Subcutaneous abdominal adipose tissue (tissue), 5 donors: ENCODE results near the gene ASB1.

Experiments used
- H3K27ac ChIP-seq: one replicate; pipeline ENCODE4 v1.7.0; 2013; ENCODE audit warnings: low read depth, mild to moderate bottlenecking, inconsistent platforms, low read length, moderate library complexity
- H3K27me3 ChIP-seq, 5 donors: one replicate each; pipeline ENCODE4 v1.7.0; 2013; ENCODE audit warnings: low read length in 5 of 5, inconsistent platforms in 1 of 5; ENCODE audit not compliant: control insufficient read depth in 5 of 5, insufficient read depth in 4 of 5
- H3K36me3 ChIP-seq, 5 donors: one replicate each; pipeline ENCODE4 v1.7.0; 2013; ENCODE audit warnings: low read length in 5 of 5; ENCODE audit not compliant: control insufficient read depth in 5 of 5, insufficient read depth in 5 of 5
- H3K4me1 ChIP-seq, 5 donors: one replicate each; pipeline ENCODE4 v1.7.0; 2013; ENCODE audit warnings: low read length in 5 of 5, mild to moderate bottlenecking in 3 of 5, moderate library complexity in 1 of 5; ENCODE audit not compliant: control insufficient read depth in 5 of 5, insufficient read depth in 5 of 5
- H3K4me3 ChIP-seq, 5 donors: one replicate each; pipeline ENCODE4 v1.7.0; 2013; ENCODE audit warnings: low read length in 5 of 5, low read depth in 1 of 5
- H3K9ac ChIP-seq, 5 donors: one replicate each; pipeline ENCODE4 v1.7.0; 2013; ENCODE audit warnings: low read length in 5 of 5, mild to moderate bottlenecking in 4 of 5, moderate library complexity in 3 of 5
- H3K9me3 ChIP-seq, 5 donors: one replicate each; pipeline ENCODE4 v1.7.0; 2013; ENCODE audit warnings: low read length in 5 of 5; ENCODE audit not compliant: control insufficient read depth in 5 of 5
- donor health status: healthy.
- donor health status: healthy.
- donor health status: healthy.
- donor health status: healthy.
- donor health status: healthy.

ASB1 gene

DNA sequence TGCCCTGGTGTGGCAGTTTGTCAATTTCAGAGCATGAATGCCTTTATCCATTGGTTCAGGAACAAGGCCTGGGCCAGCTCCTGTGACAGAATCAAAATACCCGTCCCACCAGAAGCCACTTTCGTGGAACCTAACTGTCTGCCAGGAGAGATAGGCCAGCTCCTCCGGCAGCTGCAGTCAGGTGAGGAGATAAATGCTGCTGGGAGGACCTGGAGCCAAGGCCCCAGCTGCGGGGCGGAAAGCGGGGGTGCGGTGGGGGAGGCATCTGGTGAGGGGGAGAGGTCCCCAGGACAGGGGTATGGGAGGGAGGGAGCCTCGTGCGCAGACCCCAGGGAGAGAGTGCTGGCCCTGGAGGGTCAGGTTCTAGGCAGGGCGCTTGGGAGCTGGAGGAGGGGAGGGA lies 4.4 kb upstream of the ASB1 start:
- Histone ChIP-seq H3K4me1 (peaks cover 1 to 43% (median 15%) of the 10 kb centered on the region in 5 donors), H3K36me3 (no peaks in the 10 kb centered on the region), H3K4me3 (no peak overlapping the region), H3K27me3 (peaks cover 0 to 19% (median 3%) of the 10 kb centered on the region in 5 donors), H3K9ac (no peak overlapping the region), H3K9me3 (no peaks in the 10 kb centered on the region), H3K27ac (no peak overlapping the region)

DNA sequence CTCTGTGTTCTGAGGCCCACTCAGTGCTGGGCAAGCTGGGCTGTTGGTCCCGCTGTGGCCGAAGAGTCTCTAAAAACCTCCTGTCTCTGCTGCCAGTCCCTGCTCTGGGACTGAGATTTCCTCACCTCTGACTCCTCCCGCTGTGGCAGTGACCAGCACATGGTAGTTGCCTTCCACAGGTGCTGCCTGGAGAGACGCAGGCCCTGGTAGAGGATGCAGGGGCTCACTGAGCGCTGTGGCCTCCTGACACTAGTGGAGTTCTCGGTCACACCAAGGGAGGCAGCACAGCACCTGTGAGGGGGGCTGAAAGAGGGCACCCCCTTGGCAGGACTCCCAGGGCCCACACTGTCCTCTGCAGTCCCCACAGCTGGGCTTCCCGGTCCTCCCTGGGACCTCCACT lies 3.8 kb upstream of the ASB1 start:
- H3K27me3 ChIP-seq: peaks cover 0 to 19% (median 3%) of the 10 kb centered on the region in 5 donors
- H3K27ac ChIP-seq: no peak overlapping the region
- no peak overlapping the region for H3K9ac ChIP-seq
- no peak overlapping the region for H3K4me3 ChIP-seq
- peaks cover 2 to 50% (median 22%) of the 10 kb centered on the region in 5 donors for H3K4me1 ChIP-seq
- no peaks in the 10 kb centered on the region for H3K36me3 ChIP-seq
- H3K9me3 ChIP-seq: no peaks in the 10 kb centered on the region

DNA sequence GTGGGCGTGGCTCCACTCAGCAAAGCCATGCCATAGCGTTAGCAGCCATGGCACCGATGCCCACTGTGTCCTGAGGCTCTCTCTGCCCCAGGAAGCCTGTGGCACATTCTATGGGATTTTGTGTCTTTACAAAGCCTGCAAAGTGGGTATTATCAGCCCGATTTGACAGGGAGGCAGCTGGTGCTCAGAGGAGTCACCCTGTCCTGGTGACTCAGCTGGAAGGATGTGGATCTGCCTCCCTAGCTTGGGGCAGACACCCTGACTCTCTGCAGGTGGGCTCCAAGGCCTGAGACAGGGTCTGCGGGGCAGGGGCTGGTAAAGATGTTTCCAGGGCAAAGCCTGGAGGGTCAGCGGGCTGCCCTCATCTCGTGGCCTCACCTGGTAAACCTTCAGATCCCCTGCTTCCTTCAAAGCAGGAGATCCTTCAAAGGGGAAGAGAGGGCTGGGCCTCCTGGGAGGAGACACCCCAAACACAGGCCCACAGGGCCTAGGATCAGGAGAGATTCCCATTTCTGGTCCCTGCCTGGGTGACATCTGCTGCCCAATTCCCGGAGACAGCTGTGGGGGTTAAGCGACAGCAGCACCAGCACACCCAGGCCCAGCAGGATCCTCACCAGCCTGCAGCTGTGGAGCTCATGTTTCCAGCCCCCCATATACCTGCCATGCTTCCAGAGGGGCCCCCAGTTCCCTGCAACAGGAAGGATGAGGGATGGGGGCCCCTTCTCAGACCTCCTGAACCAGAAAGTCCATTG lies 3.0 kb upstream of the ASB1 start:
- Histone ChIP-seq H3K36me3 (no peaks in the 10 kb centered on the region), H3K27ac (no peak overlapping the region), H3K4me1 (peaks cover 4 to 53% (median 26%) of the 10 kb centered on the region in 5 donors), H3K4me3 (no peak overlapping the region), H3K9ac (no peak overlapping the region), H3K27me3 (peaks cover 0 to 19% (median 3%) of the 10 kb centered on the region in 5 donors), H3K9me3 (no peaks in the 10 kb centered on the region)

DNA sequence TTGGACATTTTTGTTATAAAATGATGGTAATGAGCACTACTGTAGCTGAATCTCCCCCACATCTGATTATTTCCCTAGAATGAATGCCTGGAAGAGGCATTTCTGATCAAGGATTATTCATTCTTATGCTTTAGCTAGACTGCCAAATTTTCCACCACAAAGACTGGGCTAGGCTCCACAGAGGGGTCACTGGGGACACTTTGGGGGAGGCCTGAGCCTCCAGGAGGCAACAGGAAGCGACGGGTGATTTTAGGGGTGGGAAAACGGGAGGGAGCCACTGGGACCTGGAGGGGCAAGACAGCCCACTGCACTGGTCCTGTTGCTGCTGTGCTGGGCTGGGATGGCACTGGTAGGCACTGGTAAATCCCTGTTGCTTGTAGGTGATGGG lies 2.4 kb upstream of the ASB1 start:
- no peak overlapping the region for H3K9ac ChIP-seq
- no peaks in the 10 kb centered on the region for H3K36me3 ChIP-seq
- H3K9me3 ChIP-seq: no peaks in the 10 kb centered on the region
- H3K27me3 ChIP-seq: peaks cover 0 to 19% (median 3%) of the 10 kb centered on the region in 5 donors
- H3K4me1 ChIP-seq: peaks cover 4 to 53% (median 26%) of the 10 kb centered on the region in 5 donors
- no peak overlapping the region for H3K4me3 ChIP-seq
- no peak overlapping the region for H3K27ac ChIP-seq

DNA sequence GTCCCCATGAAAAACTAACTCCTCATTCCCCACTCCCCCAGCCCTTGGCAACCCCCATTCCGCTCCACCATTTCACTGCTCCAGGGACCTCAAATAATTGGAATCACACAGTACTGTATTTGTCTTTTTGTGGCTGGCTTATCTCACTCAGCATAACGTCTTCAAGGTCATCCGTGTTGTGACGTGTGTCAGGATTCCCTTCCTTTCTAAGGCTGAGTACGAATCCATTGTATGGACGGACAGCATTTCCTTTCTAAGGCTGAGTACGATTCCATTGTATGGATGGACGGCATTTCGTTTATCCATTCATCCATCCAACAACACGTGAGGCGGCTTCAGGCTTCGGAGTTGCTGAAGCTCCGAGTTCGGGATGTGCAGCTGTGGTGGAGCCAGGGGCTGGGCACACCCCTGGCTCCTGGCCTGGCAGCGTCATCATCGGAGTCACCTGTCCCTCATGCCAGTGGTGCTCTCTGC lies 1.2 kb upstream of the ASB1 start:
- Histone ChIP-seq H3K27ac (no peak overlapping the region), H3K4me3 (peak overlapping the region in 4 of 5 donors; percentile 76 to 90 (median 86)), H3K4me1 (peaks cover 4 to 45% (median 26%) of the 10 kb centered on the region in 5 donors), H3K27me3 (peaks cover 0 to 19% (median 3%) of the 10 kb centered on the region in 5 donors), H3K9ac (peak overlapping the region in 1 of 5 donors; percentile 73), H3K36me3 (peaks cover 0 to 5% (median 0%) of the 10 kb centered on the region in 5 donors), H3K9me3 (peaks cover 0 to 5% (median 3%) of the 10 kb centered on the region in 5 donors)

DNA sequence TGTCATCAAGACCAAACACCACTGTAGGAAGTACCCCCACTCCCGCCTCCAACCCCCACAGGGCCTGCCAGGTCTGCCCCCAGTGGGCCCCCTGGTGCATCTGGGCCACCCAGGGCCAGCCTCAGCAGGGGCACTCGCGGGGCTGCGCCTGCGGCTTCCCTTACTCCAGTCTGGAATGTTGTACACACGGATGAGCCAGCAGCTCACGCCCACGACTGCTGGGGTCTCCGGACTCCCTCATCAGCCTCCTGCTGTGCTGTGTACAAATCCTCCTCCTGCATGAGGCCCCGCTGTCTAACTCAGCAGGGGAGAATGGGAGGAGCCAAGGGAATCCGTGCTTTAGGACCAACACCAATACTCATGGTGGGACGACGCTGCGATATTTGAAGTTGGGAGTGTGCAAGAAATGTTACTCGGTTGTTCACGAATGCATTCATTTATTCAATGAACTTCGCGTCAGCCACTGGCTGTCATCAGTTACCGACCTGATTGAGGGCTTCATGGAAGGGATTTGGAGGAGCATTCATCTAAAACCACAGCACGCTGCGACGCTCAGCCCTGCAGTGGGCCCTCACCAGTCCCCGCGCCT lies 654 bp upstream of the ASB1 start:
- Histone ChIP-seq H3K27me3 (peaks cover 0 to 19% (median 3%) of the 10 kb centered on the region in 5 donors), H3K4me3 (peak overlapping the region; percentile 76 to 91 (median 90)), H3K36me3 (peaks cover 0 to 5% (median 0%) of the 10 kb centered on the region in 5 donors), H3K27ac (peak overlapping the region; percentile 86), H3K9ac (peak overlapping the region; percentile 63 to 87 (median 75)), H3K9me3 (peaks cover 0 to 10% (median 6%) of the 10 kb centered on the region in 5 donors), H3K4me1 (peaks cover 4 to 40% (median 26%) of the 10 kb centered on the region in 5 donors)

DNA sequence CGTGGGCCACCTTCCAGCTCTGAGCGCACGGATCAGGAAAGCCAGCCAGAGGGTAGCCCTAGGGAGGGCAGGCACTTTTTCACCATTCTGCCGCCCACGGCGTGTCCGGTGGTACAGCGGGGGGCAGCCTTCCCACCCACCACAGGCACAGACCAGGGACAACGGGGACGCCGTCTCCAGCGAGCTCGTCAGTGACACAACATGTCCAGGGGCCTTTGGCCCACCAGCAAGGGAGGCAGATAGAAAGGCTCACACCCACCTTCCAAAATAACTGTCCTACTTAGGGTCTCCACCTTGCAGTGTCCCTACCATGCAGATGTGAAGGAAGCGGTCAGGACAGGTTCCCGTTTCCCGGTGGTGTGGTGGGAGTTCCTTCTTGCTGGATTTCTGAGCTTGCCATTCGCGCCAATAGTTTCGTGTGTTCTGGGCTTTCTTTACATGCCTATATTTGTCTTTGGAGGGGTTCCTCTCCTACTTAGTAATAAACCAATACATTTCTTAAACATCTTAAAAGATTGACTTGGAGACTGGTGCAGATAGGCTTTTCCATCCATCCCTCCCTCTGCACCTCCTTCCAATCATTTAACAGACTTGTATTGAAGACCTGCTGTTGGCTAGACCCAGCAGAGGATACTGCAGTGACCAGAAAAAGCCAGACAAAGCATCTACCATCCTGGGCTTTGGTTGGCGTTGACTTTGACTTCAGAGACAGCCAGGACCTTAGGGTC lies 872 bp downstream of the ASB1 start:
- peak overlapping the region; percentile 72 to 90 (median 83) for H3K4me3 ChIP-seq
- peak overlapping the region; percentile 48 to 87 (median 73) for H3K9ac ChIP-seq
- peak overlapping the region; percentile 86 for H3K27ac ChIP-seq
- H3K9me3 ChIP-seq: peaks cover 0 to 11% (median 6%) of the 10 kb centered on the region in 5 donors
- peaks cover 0 to 5% (median 0%) of the 10 kb centered on the region in 5 donors for H3K36me3 ChIP-seq
- H3K27me3 ChIP-seq: peaks cover 0 to 19% (median 3%) of the 10 kb centered on the region in 5 donors
- H3K4me1 ChIP-seq: peaks cover 6 to 33% (median 23%) of the 10 kb centered on the region in 5 donors

DNA sequence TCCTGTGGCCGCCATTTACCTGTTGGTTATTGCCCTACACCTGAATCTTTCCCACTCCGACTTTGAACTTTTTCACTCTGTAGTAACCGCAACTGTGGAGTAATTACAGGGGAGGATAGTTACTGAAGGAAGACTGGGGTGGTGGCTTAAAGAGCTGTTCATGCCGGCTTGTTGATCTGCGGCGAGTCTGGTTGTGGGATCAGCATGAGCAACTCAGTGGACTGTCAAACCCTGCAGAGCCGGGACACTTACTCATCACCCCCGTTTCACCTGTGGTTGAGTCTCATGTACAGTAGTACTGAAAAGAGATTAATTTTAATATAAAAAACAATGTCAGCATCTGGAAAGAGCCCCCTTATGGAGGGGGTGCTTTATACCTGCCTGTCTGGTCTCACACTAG lies 2.1 kb downstream of the ASB1 start:
- H3K27me3 ChIP-seq: peaks cover 0 to 16% (median 0%) of the 10 kb centered on the region in 5 donors
- H3K4me1 ChIP-seq: peaks cover 6 to 31% (median 23%) of the 10 kb centered on the region in 5 donors
- H3K9me3 ChIP-seq: peaks cover 0 to 11% (median 6%) of the 10 kb centered on the region in 5 donors
- no peak overlapping the region for H3K27ac ChIP-seq
- peaks cover 5 to 8% (median 6%) of the 10 kb centered on the region in 5 donors for H3K36me3 ChIP-seq
- no peak overlapping the region for H3K4me3 ChIP-seq
- no peak overlapping the region for H3K9ac ChIP-seq

DNA sequence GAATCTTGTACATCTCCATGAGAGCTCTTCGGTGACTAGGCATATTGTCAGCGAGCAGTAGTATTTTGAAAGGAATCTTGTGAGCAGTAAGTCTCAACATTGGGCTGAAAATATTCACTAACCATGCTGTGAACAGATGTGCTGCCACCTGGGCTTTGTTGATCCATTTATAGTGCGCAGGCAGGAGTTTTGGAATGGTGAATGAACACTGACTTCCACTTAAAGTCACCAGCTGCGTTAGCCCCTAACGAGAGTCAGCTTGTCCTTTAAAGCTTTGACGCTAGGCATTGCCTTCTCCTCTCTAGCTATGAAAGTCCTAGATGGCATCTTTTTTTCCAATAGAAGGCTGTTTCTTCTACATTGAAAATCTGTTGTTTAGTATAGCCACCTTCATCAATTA lies 4.1 kb downstream of the ASB1 start:
- Histone ChIP-seq H3K27ac (no peak overlapping the region), H3K9me3 (peaks cover 0 to 11% (median 6%) of the 10 kb centered on the region in 5 donors), H3K9ac (no peak overlapping the region), H3K4me3 (no peak overlapping the region), H3K27me3 (peaks cover 0 to under 1% (median 0%) of the 10 kb centered on the region in 5 donors), H3K36me3 (peaks cover 8 to 27% (median 24%) of the 10 kb centered on the region in 5 donors), H3K4me1 (peaks cover 6 to 26% (median 20%) of the 10 kb centered on the region in 5 donors)
